OCI-LY1 (cell line): ENCODE data around the gene CDC25B.

Source experiments
- EZH2 ChIP-seq: fragments of 200-600 bp; sonication (generic), shearing (Covaris generic); IDR thresholded peaks from 2 replicates; pipeline ENCODE4 v1.8.0; 2017; ENCODE audit warnings: borderline replicate concordance, mixed run types, mild to moderate bottlenecking, antibody characterized with exemption, low read length, moderate library complexity, mixed read lengths
- TF ChIP-seq, protein P1 (sequence below): fragments of 200-600 bp; sonication (generic), shearing (Covaris generic); IDR thresholded peaks from 2 replicates; pipeline ENCODE4 v1.5.1; 2017; ENCODE audit warnings: mild to moderate bottlenecking, antibody characterized with exemption, low read length, moderate library complexity, mixed read lengths

DNA sequence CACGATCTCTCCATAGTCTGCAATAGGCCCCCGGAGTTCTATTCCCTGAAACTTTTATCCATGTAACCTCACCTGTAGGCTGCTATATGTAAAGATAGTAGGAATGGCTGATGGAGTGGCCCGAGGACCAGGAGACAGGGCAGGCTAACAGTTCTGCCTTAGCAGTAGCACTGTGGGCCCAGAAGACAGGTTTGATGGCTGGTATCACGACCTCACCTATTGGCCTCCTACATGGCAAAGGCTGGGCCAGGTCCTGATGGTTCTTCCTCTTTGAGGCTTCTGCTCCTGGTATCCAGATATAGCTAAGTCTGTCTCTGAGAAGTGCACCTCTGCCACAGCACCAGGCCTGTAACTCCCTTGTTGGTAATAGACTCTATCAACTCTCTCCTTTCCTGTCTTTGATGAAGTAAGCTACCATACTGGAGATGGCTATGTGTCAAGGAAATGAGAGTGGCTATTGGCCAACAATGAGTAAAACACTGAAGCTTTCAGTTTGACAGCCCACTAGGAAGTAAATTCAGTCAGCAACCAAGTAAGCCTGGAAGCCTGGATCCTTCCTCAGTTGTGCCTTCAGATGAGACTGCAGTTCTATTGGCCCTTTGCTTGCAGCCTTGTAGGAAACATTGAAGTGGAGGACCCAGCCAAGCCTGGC lies 20.5 kb upstream of the CDC25B start:
- TF ChIP-seq, protein P1, sequence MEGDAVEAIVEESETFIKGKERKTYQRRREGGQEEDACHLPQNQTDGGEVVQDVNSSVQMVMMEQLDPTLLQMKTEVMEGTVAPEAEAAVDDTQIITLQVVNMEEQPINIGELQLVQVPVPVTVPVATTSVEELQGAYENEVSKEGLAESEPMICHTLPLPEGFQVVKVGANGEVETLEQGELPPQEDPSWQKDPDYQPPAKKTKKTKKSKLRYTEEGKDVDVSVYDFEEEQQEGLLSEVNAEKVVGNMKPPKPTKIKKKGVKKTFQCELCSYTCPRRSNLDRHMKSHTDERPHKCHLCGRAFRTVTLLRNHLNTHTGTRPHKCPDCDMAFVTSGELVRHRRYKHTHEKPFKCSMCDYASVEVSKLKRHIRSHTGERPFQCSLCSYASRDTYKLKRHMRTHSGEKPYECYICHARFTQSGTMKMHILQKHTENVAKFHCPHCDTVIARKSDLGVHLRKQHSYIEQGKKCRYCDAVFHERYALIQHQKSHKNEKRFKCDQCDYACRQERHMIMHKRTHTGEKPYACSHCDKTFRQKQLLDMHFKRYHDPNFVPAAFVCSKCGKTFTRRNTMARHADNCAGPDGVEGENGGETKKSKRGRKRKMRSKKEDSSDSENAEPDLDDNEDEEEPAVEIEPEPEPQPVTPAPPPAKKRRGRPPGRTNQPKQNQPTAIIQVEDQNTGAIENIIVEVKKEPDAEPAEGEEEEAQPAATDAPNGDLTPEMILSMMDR, result no peak
- TF ChIP-seq EZH2, result no peak
